ENCODE measurements around the gene USP9X.

DNA sequence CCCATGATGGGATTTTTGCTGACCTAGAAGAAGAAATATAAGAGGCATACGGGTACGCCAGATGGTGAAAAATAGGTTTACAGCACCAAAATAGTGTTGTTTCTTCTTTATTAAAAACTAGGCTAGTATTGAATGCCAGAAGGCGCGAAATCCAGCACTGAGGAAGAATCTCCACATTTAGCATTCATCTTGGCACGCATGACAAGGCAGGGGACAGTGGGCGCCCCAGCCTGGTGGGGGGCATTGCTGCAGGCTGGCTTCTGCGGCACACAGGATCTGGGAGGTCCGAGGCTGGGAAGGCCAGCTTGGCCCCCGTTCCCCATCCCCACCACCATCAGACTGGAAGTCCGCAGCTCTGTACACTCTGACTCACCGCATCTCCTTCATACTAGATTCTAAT, 173.0 kb downstream of the USP9X start:
- TF ChIP-seq, protein P1, sequence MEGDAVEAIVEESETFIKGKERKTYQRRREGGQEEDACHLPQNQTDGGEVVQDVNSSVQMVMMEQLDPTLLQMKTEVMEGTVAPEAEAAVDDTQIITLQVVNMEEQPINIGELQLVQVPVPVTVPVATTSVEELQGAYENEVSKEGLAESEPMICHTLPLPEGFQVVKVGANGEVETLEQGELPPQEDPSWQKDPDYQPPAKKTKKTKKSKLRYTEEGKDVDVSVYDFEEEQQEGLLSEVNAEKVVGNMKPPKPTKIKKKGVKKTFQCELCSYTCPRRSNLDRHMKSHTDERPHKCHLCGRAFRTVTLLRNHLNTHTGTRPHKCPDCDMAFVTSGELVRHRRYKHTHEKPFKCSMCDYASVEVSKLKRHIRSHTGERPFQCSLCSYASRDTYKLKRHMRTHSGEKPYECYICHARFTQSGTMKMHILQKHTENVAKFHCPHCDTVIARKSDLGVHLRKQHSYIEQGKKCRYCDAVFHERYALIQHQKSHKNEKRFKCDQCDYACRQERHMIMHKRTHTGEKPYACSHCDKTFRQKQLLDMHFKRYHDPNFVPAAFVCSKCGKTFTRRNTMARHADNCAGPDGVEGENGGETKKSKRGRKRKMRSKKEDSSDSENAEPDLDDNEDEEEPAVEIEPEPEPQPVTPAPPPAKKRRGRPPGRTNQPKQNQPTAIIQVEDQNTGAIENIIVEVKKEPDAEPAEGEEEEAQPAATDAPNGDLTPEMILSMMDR (IDR thresholded peaks at IDR 0.05), result no peak
- TF ChIP-seq POLR2A (IDR thresholded peaks at IDR 0.05) (no peak), EP300 (IDR thresholded peaks at IDR 0.05) (no peak)
